ENCODE data around the gene LRIT3. TPM values are rescaled to one million over a fixed set of nuclear protein-coding genes. Genes with fewer than 3 reads are reported as not detected.

The LRIT3 gene
- 0.19 TPM in 1 of 2 replicates, not detected in the other for total RNA-seq (2014; rRNA removed; shearing (Covaris generic); ENCODE audit: low replicate concordance)

- no peak within 1 kb of the TSS for H3K9ac ChIP-seq (ENCODE audit: low read length)
- H3K27me3 ChIP-seq (ENCODE audit: low read length) = no peaks in the 10 kb centered on the region
- H3K79me2 ChIP-seq (ENCODE audit: low read length) = no peaks in the 10 kb centered on the region
- no peaks in the 10 kb centered on the region for H3K9me2 ChIP-seq (replicated peaks; ENCODE audit: insufficient read depth, low read length)
- DNase-seq = no peak
- no peaks in the 10 kb centered on the region for H3K9me3 ChIP-seq (ENCODE audit: low read length)
- H4K20me1 ChIP-seq (ENCODE audit: insufficient read depth, low read depth, low read length) = no peaks in the 10 kb centered on the region
- no peak within 1 kb of the TSS for H3K27ac ChIP-seq (ENCODE audit: low read length)
- H2AFZ ChIP-seq (ENCODE audit: low read length) = no peak within 1 kb of the TSS
- H3K4me2 ChIP-seq (ENCODE audit: low read depth, low read length, poor library complexity, severe bottlenecking) = no peak within 1 kb of the TSS
- H3K36me3 ChIP-seq (ENCODE audit: insufficient read depth, low read length) = no peaks in the 10 kb centered on the region
- no peak within 1 kb of the TSS for H3K4me3 ChIP-seq (ENCODE audit: low read length)
- no peaks in the 10 kb centered on the region for H3K4me1 ChIP-seq (ENCODE audit: low read length)
Measured at GRCh38 chr4:109847896-109848442, at the start of gene LRIT3. TSS of gene LRIT3 (plus strand) at chr4:109848107. CDS start at chr4:109848202, 95 bp downstream.

GRCh38 chr4:109798866-109799265 lies 49.0 kb upstream of the LRIT3 start:
- no peaks in the 10 kb centered on the region for H3K9me3 ChIP-seq (ENCODE audit: low read length)

GRCh38 chr4:109801099-109801789 lies 46.7 kb upstream of the LRIT3 start:
- H3K36me3 ChIP-seq (ENCODE audit: insufficient read depth, low read length) = no peaks in the 10 kb centered on the region

More at GRCh38 chr4:109798866-109799265, 49.0 kb upstream of the LRIT3 start:
- no peaks in the 10 kb centered on the region for H3K9me2 ChIP-seq (replicated peaks; ENCODE audit: insufficient read depth, low read length)
- H3K27me3 ChIP-seq (ENCODE audit: low read length) = no peaks in the 10 kb centered on the region
- no peaks in the 10 kb centered on the region for H3K4me1 ChIP-seq (ENCODE audit: low read length)
- 0 out of 2 replicates have a peak overlapping the region, but pooled peaks have one; percentile 13 for H2AFZ ChIP-seq (ENCODE audit: low read length)
- no peaks in the 10 kb centered on the region for H4K20me1 ChIP-seq (ENCODE audit: insufficient read depth, low read depth, low read length)
- no peak overlapping the region for H3K4me2 ChIP-seq (ENCODE audit: low read depth, low read length, poor library complexity, severe bottlenecking)
- no peaks in the 10 kb centered on the region for H3K36me3 ChIP-seq (ENCODE audit: insufficient read depth, low read length)
- H3K4me3 ChIP-seq (ENCODE audit: low read length) = no peak overlapping the region
- DNase-seq = peak; percentile 46
- no peak overlapping the region for H3K27ac ChIP-seq (ENCODE audit: low read length)
- H3K79me2 ChIP-seq (ENCODE audit: low read length) = no peaks in the 10 kb centered on the region
- no peak overlapping the region for H3K9ac ChIP-seq (ENCODE audit: low read length)

GRCh38 chr4:109801895-109802319 lies 46.0 kb upstream of the LRIT3 start, which contains the start of gene CFI:
TSS of gene CFI (minus strand) at chr4:109801999. CDS start at chr4:109801971, 28 bp downstream.
- DNase-seq = no peak
- Histone ChIP-seq H4K20me1 (ENCODE audit: insufficient read depth, low read depth, low read length) (no peaks in the 10 kb centered on the region), H3K4me3 (ENCODE audit: low read length) (no peak within 1 kb of the TSS), H3K4me1 (ENCODE audit: low read length) (no peaks in the 10 kb centered on the region), H3K36me3 (ENCODE audit: insufficient read depth, low read length) (no peaks in the 10 kb centered on the region), H3K9me2 (replicated peaks; ENCODE audit: insufficient read depth, low read length) (no peaks in the 10 kb centered on the region), H3K27ac (ENCODE audit: low read length) (no peak within 1 kb of the TSS), H3K9ac (ENCODE audit: low read length) (no peak within 1 kb of the TSS), H2AFZ (ENCODE audit: low read length) (peak within 1 kb of the TSS; percentile 41; the same call in 1 of the 2 replicates), H3K27me3 (ENCODE audit: low read length) (no peaks in the 10 kb centered on the region), H3K79me2 (ENCODE audit: low read length) (no peaks in the 10 kb centered on the region), H3K4me2 (ENCODE audit: low read depth, low read length, poor library complexity, severe bottlenecking) (no peak within 1 kb of the TSS), H3K9me3 (ENCODE audit: low read length) (no peaks in the 10 kb centered on the region)

More at GRCh38 chr4:109801099-109801789, 46.7 kb upstream of the LRIT3 start:
- peak overlapping the region; percentile 41; the same call in 1 of the 2 replicates for H2AFZ ChIP-seq (ENCODE audit: low read length)
- H3K4me1 ChIP-seq (ENCODE audit: low read length) = no peaks in the 10 kb centered on the region
- H3K9me3 ChIP-seq (ENCODE audit: low read length) = no peaks in the 10 kb centered on the region
- H3K79me2 ChIP-seq (ENCODE audit: low read length) = no peaks in the 10 kb centered on the region
- no peaks in the 10 kb centered on the region for H3K27me3 ChIP-seq (ENCODE audit: low read length)
- DNase-seq = no peak
- H4K20me1 ChIP-seq (ENCODE audit: insufficient read depth, low read depth, low read length) = no peaks in the 10 kb centered on the region
- no peaks in the 10 kb centered on the region for H3K9me2 ChIP-seq (replicated peaks; ENCODE audit: insufficient read depth, low read length)
- no peak overlapping the region for H3K9ac ChIP-seq (ENCODE audit: low read length)
- no peak overlapping the region for H3K4me2 ChIP-seq (ENCODE audit: low read depth, low read length, poor library complexity, severe bottlenecking)
- H3K4me3 ChIP-seq (ENCODE audit: low read length) = no peak overlapping the region
- no peak overlapping the region for H3K27ac ChIP-seq (ENCODE audit: low read length)

GRCh38 chr4:109803924-109804571 lies 43.9 kb upstream of the LRIT3 start:
- no peaks in the 10 kb centered on the region for H3K79me2 ChIP-seq (ENCODE audit: low read length)
- H3K36me3 ChIP-seq (ENCODE audit: insufficient read depth, low read length) = no peaks in the 10 kb centered on the region
- H3K4me1 ChIP-seq (ENCODE audit: low read length) = no peaks in the 10 kb centered on the region
- no peaks in the 10 kb centered on the region for H3K27me3 ChIP-seq (ENCODE audit: low read length)
- H3K9me3 ChIP-seq (ENCODE audit: low read length) = no peaks in the 10 kb centered on the region
- no peaks in the 10 kb centered on the region for H3K9me2 ChIP-seq (replicated peaks; ENCODE audit: insufficient read depth, low read length)
- no peak overlapping the region for H3K4me2 ChIP-seq (ENCODE audit: low read depth, low read length, poor library complexity, severe bottlenecking)
- no peak overlapping the region for H3K9ac ChIP-seq (ENCODE audit: low read length)
- H3K27ac ChIP-seq (ENCODE audit: low read length) = no peak overlapping the region
- DNase-seq = peak; percentile 83
- H2AFZ ChIP-seq (ENCODE audit: low read length) = no peak overlapping the region
- H3K4me3 ChIP-seq (ENCODE audit: low read length) = no peak overlapping the region
- H4K20me1 ChIP-seq (ENCODE audit: insufficient read depth, low read depth, low read length) = no peaks in the 10 kb centered on the region

GRCh38 chr4:109809655-109810054 lies 38.3 kb upstream of the LRIT3 start:
- Histone ChIP-seq H3K4me2 (ENCODE audit: low read depth, low read length, poor library complexity, severe bottlenecking) (no peak overlapping the region), H3K27me3 (ENCODE audit: low read length) (no peaks in the 10 kb centered on the region), H3K27ac (ENCODE audit: low read length) (no peak overlapping the region), H2AFZ (ENCODE audit: low read length) (no peak overlapping the region), H3K9me3 (ENCODE audit: low read length) (no peaks in the 10 kb centered on the region), H3K9me2 (replicated peaks; ENCODE audit: insufficient read depth, low read length) (no peaks in the 10 kb centered on the region), H3K36me3 (ENCODE audit: insufficient read depth, low read length) (no peaks in the 10 kb centered on the region), H4K20me1 (ENCODE audit: insufficient read depth, low read depth, low read length) (no peaks in the 10 kb centered on the region), H3K79me2 (ENCODE audit: low read length) (no peaks in the 10 kb centered on the region), H3K4me3 (ENCODE audit: low read length) (no peak overlapping the region), H3K9ac (ENCODE audit: low read length) (no peak overlapping the region), H3K4me1 (ENCODE audit: low read length) (peaks cover 7% of the 10 kb centered on the region)
- no peak for DNase-seq

GRCh38 chr4:109810552-109811387 lies 37.1 kb upstream of the LRIT3 start:
- H3K4me1 ChIP-seq (ENCODE audit: low read length) = peaks cover 10% of the 10 kb centered on the region
- H3K4me2 ChIP-seq (ENCODE audit: low read depth, low read length, poor library complexity, severe bottlenecking) = no peak overlapping the region
- H3K27ac ChIP-seq (ENCODE audit: low read length) = no peak overlapping the region
- H3K9me3 ChIP-seq (ENCODE audit: low read length) = no peaks in the 10 kb centered on the region
- H4K20me1 ChIP-seq (ENCODE audit: insufficient read depth, low read depth, low read length) = no peaks in the 10 kb centered on the region
- peak overlapping the region; percentile 37; the same call in 1 of the 2 replicates for H2AFZ ChIP-seq (ENCODE audit: low read length)
- H3K4me3 ChIP-seq (ENCODE audit: low read length) = no peak overlapping the region
- no peak overlapping the region for H3K9ac ChIP-seq (ENCODE audit: low read length)
- H3K36me3 ChIP-seq (ENCODE audit: insufficient read depth, low read length) = no peaks in the 10 kb centered on the region
- H3K79me2 ChIP-seq (ENCODE audit: low read length) = peaks cover 4% of the 10 kb centered on the region
- H3K27me3 ChIP-seq (ENCODE audit: low read length) = no peaks in the 10 kb centered on the region
- no peak for DNase-seq
- H3K9me2 ChIP-seq (replicated peaks; ENCODE audit: insufficient read depth, low read length) = no peaks in the 10 kb centered on the region
